Activated CD4-positive, alpha-beta T cell treated with anti-CD3 and anti-CD28 coated beads, Interleukin-2, Interleukin-6, amounts not matched to agents 100 ng/mL and 50 ng/mL, durations not matched to agents 16 hours and 8 hours (primary cell): ENCODE data around the gene CCDC142.
"Not testable (repeated sequence)": the region's sequence is repeated elsewhere in the genome, so short reads cannot be mapped to it uniquely, and the experiment has no call there.

Experiments
- DNase-seq: peaks from one replicate; pipeline ENCODE4 v3.0.0-alpha.2; 2020

The CCDC142 gene

DNA sequence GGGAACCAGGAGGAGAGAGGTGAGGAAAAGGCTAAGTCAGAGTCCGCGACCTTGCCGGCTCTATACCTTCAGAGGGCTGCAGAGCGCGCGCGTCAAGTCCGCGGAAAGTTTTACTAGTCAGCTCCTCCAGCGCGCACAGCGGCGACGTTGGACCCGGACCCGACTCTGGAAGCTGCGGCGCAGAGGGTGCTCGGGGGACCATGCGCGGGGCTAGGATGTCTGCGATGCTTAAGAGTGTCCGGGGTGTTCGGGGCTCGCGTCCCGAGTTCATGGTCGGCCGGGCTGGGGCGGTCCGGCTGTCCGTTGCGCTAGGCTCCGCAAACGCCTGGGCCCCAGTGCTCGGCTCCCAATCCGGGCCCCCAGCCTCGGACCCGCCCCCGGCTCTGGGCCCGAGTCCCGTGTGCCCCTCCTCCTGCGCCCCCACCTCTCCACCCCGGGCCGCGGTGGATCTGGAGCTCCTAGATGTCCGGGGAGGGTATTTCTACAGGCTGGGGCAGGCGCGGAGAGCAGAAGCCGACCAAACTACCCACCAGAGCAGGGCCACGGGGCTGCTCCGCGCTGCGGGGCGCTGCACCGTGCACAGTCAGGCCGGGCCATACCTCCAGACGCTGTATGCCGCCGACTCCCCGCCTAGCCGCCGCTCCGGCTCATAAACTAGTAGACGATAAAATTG is 16.6 kb upstream of the CCDC142 start, which contains the start of gene LBX2:
Gene LBX2 (minus strand): TSS at position 337 of the 673 bp plus-strand sequence. CDS start 66 bp downstream, at position 271.
- peak; percentile 46 for DNase-seq

DNA sequence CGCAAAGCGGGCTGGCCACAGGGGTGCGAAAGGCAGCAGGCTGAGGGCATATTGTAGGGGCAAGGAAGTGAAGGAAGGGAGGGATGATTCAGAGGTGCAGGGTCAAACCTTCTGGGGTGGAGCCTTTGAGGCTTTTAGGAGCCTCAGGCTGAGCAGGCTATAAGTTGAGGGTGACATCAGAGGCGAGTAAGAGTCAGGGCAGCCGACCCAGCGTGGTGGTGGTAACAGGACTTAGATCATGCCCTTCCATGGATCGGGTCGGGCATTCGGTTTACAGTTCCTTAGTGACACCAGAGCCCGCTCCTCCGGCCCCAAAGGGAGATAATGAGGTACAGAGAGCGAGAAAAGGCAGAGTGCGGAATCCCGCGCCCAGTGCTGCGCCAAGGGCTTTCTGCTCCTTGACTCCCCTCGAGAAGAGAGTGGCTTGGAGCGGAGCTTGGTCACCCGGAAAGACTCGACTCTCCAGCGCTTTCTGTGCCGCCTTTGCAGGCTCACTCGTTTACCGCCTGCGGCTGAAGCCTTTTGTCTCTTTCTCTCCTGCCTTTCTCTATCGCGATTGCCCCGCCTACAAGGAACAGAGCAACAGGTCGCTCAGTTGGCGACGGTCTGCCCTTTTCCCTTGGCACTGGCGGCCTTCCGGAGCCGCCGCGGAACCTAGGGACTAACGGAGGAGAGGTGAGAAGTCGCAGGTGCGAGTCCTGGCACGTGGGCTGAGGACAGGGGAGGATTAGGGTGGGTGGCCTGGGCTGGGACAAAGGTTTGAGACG is 15.9 kb upstream of the CCDC142 start:
- DNase-seq: peak; percentile 67

DNA sequence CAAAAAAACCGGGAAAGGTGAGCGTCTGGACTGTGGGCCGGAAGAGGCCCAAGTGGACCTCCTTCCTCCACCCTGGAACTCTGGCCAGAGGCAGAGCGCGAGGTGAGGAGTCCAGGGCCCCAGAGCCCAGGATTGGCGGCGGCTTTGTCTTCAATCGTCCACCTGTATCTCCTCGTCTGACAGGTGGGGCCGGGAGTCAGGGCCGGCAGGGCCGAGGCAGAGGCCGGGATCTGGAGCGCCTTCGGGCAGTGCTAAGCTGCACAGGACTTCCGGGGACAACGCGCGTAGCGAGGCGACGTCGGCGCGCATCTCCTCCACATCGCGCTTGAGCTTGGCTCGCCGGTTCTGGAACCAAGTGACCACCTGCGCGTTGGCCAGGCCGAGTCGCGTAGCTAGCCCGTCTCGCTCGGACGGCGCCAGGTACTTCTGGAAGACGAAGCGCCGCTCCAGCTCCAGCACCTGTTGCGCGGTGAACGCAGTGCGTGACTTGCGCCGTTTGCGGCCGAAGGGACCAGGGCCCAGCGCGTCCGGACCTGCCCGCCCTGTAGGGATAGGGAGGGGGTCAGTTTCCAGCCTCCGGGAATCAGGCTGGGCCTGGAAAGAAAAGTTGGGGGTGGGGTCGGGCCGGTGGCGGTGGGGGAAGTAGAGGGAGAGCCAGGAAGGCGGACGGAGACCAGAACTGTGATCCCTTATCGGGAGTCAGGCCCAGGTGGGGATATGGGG is 15.1 kb upstream of the CCDC142 start:
- DNase-seq: no peak

DNA sequence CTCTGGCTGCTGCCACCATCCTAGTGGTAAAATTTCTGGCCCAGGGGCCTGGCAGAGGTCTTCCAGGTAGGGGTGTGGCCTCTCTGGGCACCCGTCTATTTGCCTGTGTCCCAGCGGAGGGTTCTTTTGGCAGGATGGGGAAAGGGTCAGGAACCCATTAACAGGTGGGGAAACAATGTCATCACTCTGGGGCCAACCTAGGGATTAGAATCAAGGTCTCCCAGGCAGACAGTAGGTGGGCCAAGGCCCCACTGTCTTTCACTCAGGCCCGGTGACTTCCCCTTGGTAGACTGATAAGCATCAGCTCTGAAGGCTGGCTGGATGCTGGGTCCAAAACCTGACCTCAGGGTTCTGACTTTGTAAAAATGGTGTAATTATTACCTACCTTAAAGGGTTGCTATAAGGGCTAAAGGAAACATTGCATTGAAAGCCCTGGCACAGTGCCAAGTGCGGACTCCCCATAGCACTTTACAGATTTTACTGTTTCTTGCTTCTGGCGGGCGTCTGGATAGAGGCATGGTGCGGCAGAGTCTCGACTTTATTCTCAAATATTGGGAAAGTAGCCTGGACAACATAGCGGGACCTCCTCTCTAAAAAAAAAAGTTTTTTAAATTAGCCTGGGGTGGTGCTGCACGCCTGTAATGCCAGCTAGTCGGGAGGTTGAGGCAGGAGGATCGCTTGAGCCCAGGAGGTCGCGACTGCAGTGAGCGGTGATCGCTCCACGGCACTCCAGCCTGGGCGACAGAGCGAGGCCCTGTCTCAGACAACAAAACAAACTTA is 14.4 kb upstream of the CCDC142 start:
- DNase-seq: no peak

DNA sequence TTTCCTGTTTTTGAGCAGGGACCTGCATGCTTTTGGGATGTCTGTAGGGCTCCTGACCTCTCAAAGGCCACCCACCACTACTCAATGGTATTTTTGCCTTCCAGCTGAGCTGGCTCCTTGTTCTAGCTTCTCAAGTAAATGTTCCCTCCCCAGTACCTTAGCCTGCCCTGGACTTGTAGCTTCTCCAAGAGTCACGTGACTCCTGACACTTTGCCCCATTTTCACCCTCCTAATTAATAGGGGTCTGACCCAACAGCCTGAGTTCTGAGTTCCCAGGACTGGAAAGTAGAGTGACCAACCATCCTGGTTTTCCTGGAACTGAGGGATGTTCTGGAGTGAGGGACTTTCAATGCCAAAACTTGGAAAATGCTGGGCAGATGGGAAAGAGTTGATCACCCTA is 12.6 kb upstream of the CCDC142 start:
- no peak for DNase-seq

DNA sequence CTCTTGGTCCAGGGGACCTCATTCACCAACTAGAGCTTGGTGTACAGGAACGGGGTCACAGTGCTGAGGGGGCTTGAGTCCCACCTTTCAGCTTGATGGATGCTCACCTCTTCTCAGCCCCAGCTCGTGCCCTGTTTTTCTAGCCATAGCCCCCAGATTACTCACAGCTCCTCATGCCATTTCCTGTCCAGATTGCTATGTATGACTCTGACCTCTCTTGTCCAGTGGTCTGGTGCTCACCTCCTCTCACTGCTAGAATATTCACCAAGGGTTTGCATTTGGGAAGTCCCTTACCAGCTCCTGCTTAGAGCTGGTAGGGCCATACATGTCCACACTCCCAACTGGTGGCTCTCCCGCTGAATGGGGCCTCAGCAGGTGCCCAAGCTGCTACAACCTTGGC is 10.7 kb upstream of the CCDC142 start:
- no peak for DNase-seq

DNA sequence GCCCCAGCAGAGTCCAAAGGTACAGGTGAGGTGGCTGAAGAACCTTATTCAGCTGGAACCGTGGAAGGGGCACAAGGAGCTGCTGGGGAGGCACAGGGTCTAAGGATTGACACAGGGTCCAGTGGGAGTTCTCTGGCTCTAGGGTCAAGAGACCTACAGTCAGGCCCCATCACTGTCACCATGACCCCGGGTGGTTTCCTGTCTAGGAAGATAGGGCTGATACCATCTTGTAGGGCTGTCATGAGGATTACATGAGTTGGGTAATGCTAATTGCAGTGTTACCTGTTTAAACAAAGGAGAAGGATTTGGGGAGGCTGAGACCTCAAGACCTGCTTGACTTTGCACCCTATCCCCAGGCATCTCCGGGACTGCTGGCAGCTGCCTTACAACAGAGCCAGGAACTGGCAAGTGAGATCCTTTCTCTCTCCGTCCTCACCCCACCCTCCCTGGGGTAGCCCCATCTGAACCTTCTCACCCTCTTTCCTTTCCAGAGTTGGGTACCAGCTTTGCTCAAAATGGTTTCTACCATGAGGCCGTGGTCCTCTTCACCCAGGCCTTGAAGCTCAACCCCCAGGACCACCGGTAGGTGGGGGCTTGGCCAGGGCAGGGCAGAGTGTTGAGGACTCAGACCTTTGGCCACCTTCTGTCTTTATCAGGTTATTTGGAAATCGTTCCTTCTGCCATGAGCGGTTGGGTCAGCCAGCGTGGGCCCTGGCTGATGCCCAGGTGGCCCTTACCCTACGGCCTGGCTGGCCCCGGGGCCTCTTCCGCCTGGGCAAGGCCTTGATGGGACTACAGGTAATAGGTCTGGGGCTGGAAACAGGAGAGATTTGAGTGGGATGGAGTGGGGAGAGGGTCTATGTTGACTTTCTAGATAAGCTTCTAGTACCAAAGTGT is 9.1 kb upstream of the CCDC142 start:
- no peak for DNase-seq

DNA sequence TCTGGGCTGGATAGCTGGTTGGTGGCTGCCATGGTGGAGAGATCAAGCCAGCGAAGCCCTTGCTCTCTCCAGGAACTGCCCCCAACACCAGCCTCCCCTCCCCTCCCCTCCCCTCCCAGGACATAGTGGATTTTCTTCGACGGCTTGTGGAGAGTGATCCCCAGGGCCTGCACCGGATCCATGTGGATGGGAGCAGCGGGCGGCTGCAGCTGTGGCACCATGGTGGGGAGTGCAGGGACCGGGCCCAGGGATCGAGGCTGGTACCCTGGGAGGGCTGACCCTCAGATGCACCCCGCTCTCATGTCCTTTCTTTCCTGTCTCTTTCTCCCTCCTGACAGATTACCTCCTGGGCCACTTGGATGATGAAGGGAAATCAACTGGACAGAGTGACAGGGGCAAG is 7.1 kb upstream of the CCDC142 start:
- no peak for DNase-seq

DNA sequence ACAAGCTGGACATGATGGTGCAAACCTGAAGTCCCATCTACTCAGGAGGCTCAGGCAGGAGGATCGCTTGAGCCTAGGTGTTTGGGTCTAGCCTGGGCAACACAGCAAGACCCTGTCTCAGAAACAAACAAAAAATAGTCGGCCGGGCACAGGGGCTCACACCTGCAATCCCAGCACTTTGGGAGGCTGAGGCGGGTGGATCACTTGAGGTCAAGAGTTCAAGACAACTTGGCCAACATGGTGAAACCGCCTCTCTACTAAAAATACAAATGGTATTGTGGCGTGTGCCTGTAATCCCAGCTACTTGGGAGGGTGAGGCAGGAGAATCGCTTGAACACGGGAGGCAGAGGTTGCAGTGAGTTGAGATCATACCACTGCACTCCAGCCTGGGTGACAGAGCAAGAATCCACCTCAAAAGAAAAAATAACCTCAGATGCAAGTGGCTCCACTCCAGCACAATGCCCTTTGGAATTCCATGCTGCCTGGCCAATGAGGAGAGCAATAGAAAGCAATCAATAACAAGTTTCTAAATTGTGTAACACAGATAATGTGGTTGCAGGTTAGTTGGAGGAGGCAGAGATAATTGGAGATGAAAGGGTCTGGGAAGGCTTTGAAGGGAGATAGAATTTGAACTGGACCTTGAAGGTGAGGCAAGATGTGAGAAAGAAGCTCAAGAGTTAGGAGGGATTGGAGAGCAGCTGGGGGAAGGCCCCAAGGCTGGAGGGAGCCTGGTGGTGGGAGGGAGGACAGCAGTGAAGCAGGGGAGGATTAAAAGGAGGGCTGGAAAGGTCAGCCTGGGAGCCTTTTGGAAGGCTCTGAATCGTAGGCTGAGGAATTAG is 6.1 kb upstream of the CCDC142 start:
- DNase-seq: no peak

DNA sequence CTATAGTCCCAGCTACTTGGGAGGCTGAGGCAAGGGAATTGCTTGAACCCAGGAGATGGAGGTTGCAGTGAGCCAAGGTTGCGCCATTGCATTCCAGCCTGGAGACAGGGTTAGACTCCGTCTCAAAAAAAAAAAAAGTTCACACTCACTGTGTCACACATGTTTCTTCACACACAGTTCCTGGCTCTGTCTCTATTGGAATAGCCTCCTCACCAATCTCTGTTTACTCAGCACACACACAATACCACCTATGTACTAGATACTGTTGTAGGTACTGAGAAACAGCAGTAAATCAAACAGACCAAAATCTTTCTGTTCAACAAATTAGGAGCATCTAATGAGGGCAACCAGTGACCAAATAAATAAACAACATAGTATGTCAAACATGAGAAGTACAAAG is 3.3 kb upstream of the CCDC142 start:
- DNase-seq: no peak

DNA sequence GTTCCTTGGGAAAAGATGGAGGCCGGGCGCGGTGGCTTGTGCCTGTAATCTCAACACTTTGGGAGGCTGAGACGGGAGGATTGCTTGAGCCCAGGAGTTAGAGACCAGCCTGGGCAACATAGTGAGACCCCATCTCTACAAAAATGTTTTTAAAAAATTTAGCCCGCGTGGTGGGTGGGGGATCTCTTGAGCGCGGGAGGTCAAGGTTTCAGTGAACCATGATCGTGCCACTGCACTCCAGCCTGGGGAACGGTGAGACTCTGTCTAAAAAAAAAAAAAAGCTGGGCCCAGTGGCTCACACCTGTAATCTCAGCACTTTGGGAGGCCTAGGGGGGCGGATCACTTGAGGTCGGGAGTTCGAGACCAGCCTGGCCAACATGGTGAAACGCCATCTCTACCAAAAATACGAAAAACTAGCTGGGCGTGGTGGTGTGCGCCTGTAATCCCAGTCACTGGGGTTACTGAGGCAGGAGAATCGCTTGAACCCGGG is 922 bp upstream of the CCDC142 start:
- DNase-seq: not testable (repeated sequence)

DNA sequence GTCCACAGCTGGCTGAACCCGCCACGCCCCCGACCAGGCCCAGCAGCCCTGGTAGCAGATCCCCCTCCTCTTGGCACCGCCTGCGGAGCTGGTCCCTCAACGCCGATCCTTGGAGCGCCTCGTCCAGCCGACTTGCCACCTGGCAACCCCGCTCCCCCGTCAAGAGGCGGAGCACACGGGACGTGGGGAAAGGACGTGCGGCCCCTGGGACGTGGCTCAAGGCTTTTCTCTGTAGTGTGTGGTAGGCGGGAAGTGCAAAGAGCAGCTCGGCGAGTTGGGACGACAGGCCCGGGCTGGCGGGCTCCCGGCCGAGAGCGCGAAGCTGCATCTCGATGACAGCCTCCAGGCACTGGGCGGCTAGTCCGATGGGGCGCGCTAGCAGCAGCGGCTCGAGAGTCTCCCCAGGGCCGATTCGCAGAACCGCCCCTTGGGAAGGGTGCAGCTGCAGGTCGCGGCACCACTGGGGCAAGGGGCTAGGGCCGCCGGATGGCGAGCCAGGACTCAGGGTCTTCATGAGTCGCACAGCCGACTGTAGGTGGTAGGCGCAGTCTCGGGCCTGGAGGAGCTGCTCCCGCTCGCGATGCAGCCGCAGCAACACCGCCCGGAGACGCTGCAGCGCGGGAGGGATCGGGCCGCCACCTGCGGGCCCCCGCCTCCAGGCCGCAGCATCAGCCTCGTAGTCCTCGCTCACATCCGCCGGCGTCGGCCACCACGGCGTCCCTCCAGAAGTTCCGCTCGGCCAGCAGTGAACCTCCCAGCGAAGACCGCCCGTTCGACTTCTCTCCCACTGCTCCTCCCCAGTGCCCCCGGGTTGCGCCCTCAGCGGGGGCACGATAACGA is 617 bp downstream of the CCDC142 start:
- DNase-seq: peak; percentile 69

DNA sequence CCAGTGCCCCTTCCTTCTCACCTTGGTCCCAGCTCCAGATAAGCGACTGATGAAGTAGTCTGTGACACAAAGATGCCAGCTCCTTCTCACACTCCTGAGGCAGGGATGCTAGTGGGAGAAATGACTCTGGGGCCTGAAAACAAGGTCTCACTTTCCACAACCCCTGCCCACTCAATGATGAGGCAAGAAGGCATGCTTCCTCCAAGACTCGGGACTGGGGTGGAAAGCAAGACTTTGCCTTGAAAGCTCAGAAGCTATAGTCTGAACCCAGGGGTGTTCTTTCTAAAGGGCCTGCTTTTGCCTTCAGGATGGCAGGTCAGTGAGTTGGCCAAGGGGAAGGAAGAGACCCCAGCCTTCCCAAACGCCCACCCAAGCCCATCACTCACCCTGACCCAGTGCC is 1.4 kb downstream of the CCDC142 start:
- DNase-seq: no peak

DNA sequence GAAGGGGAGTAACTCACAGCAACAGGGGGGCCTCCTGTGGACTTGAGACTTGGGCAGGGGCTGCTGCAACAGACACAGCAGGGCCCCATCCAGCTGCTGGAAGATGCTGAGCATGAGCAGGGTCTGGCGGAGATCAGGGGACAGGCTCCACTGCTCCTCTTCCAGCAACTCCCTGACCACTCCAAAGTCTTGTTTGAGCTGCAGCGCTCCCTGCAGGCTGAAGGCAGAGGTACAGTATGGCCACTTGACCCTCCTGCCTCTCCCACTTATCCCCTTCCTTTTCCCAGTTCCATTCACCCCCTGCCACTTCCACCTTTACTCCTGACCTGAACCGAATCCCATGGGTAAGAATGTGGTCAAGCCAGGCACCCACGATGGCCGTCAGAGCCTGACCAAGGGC is 7.9 kb downstream of the CCDC142 start:
- DNase-seq: no peak

DNA sequence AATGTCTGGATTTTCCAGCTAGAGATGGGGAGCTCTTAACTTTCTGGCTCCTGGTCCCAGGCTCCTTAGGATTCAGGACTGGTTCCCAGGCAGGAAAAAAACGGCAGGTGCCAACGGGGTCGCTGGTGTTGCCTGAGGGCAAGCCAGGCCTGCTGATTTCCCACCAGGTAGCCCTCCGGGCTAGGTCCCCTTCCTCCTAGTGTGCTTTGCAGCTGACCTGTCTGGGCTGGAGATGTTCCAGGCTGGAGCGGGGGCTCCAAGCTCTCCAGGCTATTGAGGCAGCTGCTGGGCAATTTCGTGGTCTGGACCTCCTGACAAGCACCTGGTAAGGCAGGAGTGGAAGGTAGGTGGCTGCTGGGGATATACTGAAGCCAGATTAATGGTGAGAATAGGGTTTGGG is 8.3 kb downstream of the CCDC142 start:
- DNase-seq: no peak

DNA sequence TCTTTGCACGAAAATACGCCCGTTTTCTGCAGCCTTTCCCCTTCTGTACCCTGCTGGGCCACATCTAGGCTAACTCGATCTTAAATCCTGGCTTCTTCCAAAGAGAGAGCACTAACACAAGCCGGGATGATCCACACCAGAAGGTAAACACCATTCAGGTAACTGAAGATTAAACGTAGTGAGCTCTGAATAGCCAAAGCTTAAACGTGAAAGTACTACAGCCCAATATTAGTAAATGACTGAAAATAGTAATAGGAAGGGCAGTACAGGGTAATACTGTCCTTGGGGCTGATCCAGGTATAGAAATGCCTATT is 9.9 kb downstream of the CCDC142 start:
- no peak for DNase-seq

DNA sequence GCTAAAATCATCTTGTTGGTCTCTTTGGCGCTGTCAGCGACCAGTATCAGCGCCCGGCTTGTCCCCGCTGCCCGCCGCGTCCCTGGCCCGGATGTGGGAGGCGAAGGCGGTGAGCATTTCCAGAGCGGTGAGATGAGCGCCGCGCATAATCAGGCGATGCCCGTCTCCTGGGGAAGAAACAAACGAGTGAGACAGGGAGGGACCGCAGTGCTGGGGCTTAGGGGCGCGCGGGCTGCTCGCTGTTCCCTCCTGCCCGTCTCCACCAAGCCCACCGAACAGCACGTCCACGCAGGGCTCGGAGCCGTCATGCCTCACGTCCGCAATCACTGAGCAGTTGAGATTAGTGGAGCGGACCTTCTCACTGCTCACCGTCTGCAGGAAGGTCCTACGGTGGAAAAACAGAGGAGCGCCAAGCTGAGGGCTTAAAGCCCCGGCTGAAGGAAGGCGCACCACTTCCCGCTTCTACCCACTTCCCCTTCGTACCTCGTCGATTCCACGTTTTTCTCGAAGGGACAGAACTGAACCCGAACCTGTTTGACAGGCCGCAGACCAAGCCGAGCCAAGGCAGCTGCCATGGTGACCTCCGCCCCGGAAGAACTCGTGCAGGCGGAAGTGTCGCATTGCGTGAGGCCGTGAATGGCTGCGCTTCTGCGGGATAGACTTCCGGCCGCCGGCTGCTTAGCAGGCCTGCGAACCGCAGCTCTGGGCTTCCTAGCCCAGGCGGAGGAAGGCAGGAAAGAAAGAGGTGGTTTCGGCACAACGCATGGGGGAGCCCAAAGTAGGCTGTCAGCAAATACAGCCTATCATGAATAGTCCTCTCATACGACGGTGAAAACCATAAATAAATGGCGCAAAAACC is 10.5 kb downstream of the CCDC142 start, which contains the start of gene MRPL53:
Gene MRPL53 (minus strand): TSS at position 595 of the 859 bp plus-strand sequence. CDS start 20 bp downstream, at position 575.
- peak; percentile 97 for DNase-seq

DNA sequence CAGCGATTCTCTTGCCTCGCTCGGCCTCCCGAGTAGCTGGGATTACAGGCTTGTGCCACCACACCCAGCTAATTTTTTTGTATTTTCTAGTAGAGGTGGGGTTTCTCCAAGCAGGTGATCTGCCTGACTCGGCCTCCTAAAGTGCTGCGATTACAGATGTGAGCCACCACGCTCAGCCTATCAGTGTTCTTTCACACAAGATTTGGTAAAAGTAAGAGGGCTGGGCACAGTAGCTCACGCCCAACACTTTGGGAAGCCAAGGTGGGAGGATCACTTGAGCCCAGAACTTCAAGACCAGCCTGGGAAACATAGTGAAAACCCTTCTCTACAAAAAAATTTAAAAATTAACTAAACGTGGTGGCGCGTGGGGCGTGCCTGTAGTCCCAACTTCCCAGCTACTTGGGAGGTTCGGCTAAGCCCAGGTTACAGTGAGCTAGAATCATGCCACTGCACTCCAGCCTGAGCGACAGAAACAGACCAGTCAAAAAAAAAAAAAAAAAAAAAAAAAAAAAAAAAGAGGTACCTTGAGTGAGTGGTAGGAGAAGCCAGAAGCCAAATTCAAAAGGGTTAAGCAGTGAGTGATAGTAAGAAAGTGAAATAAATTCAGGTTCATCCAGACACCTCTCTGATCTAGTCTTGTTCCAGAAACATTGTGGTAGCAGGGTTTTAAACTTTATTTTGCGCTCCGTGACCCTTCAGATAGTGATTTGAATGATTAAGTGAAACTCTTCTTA is 11.3 kb downstream of the CCDC142 start:
- no peak for DNase-seq
